H1 (cell line): Measurements from ENCODE around the gene NTRK1. TPM values are rescaled to one million over a fixed set of nuclear protein-coding genes. Genes with fewer than 3 reads are reported as not detected.

Experiments used
- CTCF ChIA-PET: fragments of 300-600 bp; sonication (Branson Sonifier 250); formaldehyde crosslinking; loops from one replicate; lab custom pipeline; 2021; ENCODE audit not compliant: partially characterized antibody; lab: Charles Lee
- POLR2A ChIA-PET: fragments of 300-600 bp; sonication (Branson Sonifier 250); formaldehyde crosslinking; loops from one replicate; lab custom pipeline; 2021; ENCODE audit warnings: inconsistent platforms; ENCODE audit not compliant: partially characterized antibody; lab: Charles Lee
- DNase-seq, 2 experiments: peaks; one replicate each; pipeline versions ENCODE4 v3.0.0 to v3.0.0-alpha.2; 2010 to 2022; ENCODE audit warnings: low spot score in 2 of 2, low read depth in 1 of 2, mixed read lengths in 1 of 2
- FAIRE-seq: peaks from 2 replicates; lab custom pipeline; 2011; peaks lifted over from hg19 to GRCh38; lab: Jason Lieb, UNC
- H2AFZ ChIP-seq: 2 replicates; pipeline ENCODE4 v1.8.1; 2012; ENCODE audit warnings: low read length, inconsistent platforms
- H2AK5ac ChIP-seq: 2 replicates; pipeline ENCODE4 v1.6.1; 2013; ENCODE audit warnings: low read depth, low read length
- H2BK120ac ChIP-seq: replicated peaks from 2 replicates; pipeline ENCODE3; 2013; ENCODE audit warnings: low read depth, low read length, inconsistent platforms
- H2BK12ac ChIP-seq: 2 replicates; pipeline ENCODE4 v1.6.1; 2013; ENCODE audit warnings: low read depth, low read length
- H2BK15ac ChIP-seq: 2 replicates; pipeline ENCODE4 v1.6.1; 2013; ENCODE audit warnings: low read length
- H2BK20ac ChIP-seq: 2 replicates; pipeline ENCODE4 v1.6.1; 2013; ENCODE audit warnings: low read length
- H2BK5ac ChIP-seq: 2 replicates; pipeline ENCODE4 v1.6.1; 2013; ENCODE audit warnings: low read depth, low read length
- H3K14ac ChIP-seq: 2 replicates; pipeline ENCODE4 v1.6.1; 2013; ENCODE audit warnings: inconsistent platforms; ENCODE audit not compliant: insufficient read length
- H3K18ac ChIP-seq: 2 replicates; pipeline ENCODE4 v1.6.1; 2013; ENCODE audit warnings: low read length; ENCODE audit errors: extremely low read depth
- H3K23ac ChIP-seq: 2 replicates; pipeline ENCODE4 v1.6.1; 2013; ENCODE audit warnings: inconsistent platforms; ENCODE audit not compliant: insufficient read length
- H3K23me2 ChIP-seq: 2 replicates; pipeline ENCODE4 v1.6.1; 2013; ENCODE audit warnings: low read depth, low read length
- H3K27ac ChIP-seq: 2 replicates; pipeline ENCODE4 v1.6.1; 2011; ENCODE audit warnings: low read depth, low read length, inconsistent platforms
- H3K27me3 ChIP-seq, 4 experiments: replicated peaks in 1 of 4; 1 replicate in 1 of 4; 2 replicates in 3 of 4; pipeline versions ENCODE4 v1.6.1 to v1.8.1; 2011 to 2013; ENCODE audit warnings: low read length in 3 of 4, mild to moderate bottlenecking in 3 of 4, inconsistent platforms in 2 of 4, mixed read lengths in 2 of 4, moderate library complexity in 1 of 4; ENCODE audit not compliant: control insufficient read depth in 3 of 4, insufficient read depth in 3 of 4; ENCODE audit errors: extremely low read depth in 1 of 4
- H3K36me3 ChIP-seq, 4 experiments: 2 replicates each; pipeline versions ENCODE4 v1.6.1 to v1.8.1; 2011 to 2013; ENCODE audit warnings: mild to moderate bottlenecking in 4 of 4, low read length in 3 of 4, moderate library complexity in 2 of 4, control low read depth in 1 of 4, inconsistent platforms in 1 of 4; ENCODE audit not compliant: insufficient read depth in 4 of 4, control insufficient read depth in 2 of 4
- H3K4ac ChIP-seq: replicated peaks from 2 replicates; pipeline ENCODE3; 2013; ENCODE audit warnings: low read length, low read depth, mixed read lengths, inconsistent platforms; ENCODE audit not compliant: insufficient read length
- H3K4me1 ChIP-seq, 4 experiments: replicated peaks in 1 of 4; 1 replicate in 1 of 4; 2 replicates in 3 of 4; pipeline versions ENCODE4 v1.6.1 to v1.8.1; 2011 to 2013; ENCODE audit warnings: low read length in 3 of 4, inconsistent platforms in 2 of 4, mixed read lengths in 1 of 4; ENCODE audit not compliant: insufficient read depth in 4 of 4, control insufficient read depth in 3 of 4
- H3K4me2 ChIP-seq, 2 experiments: 2 replicates each; pipeline versions ENCODE4 v1.6.1 to v1.8.1; 2011 to 2013; ENCODE audit warnings: low read depth in 2 of 2, low read length in 2 of 2, control low read depth in 1 of 2, inconsistent platforms in 1 of 2, mild to moderate bottlenecking in 1 of 2; ENCODE audit not compliant: insufficient read depth in 1 of 2
- H3K4me3 ChIP-seq, 4 experiments: fragments of 200-600, 300-600 bp in 1 of 4; sonication (generic), shearing (Covaris generic), sonication (Bioruptor Twin) in 1 of 4; 2 replicates each; pipeline versions ENCODE4 v1.5.1 to v1.8.1; 2011 to 2016; ENCODE audit warnings: low read length in 4 of 4, low read depth in 3 of 4, control low read depth in 2 of 4, inconsistent platforms in 2 of 4, mild to moderate bottlenecking in 2 of 4, mixed read lengths in 1 of 4, moderate library complexity in 1 of 4; ENCODE audit not compliant: insufficient read depth in 2 of 4; ENCODE audit errors: extremely low read depth in 1 of 4
- H3K56ac ChIP-seq: replicated peaks from 2 replicates; pipeline ENCODE3; 2013; ENCODE audit warnings: low read depth, mild to moderate bottlenecking, mixed read lengths, low read length, inconsistent platforms; ENCODE audit not compliant: insufficient read length
- H3K79me1 ChIP-seq: 2 replicates; pipeline ENCODE4 v1.6.1; 2013; ENCODE audit warnings: low read depth, low read length, control low read depth
- H3K79me2 ChIP-seq, 2 experiments: 2 replicates each; pipeline versions ENCODE4 v1.6.1 to v1.8.1; 2012 to 2013; ENCODE audit warnings: low read length in 2 of 2, mild to moderate bottlenecking in 2 of 2, inconsistent platforms in 1 of 2; ENCODE audit not compliant: insufficient read depth in 2 of 2, control insufficient read depth in 1 of 2
- H3K9ac ChIP-seq, 4 experiments: replicated peaks in 1 of 4; 1 replicate in 1 of 4; 2 replicates in 3 of 4; pipeline versions ENCODE4 v1.6.1 to v1.8.1; 2011 to 2013; ENCODE audit warnings: low read depth in 3 of 4, low read length in 3 of 4, control low read depth in 2 of 4, mild to moderate bottlenecking in 2 of 4, moderate library complexity in 2 of 4, inconsistent platforms in 1 of 4; ENCODE audit errors: extremely low read depth in 1 of 4
- H3K9me3 ChIP-seq, 2 experiments: 2 replicates each; pipeline versions ENCODE4 v1.6.1 to v1.8.1; 2012 to 2013; ENCODE audit warnings: mild to moderate bottlenecking in 2 of 2, moderate library complexity in 2 of 2, control low read depth in 1 of 2, inconsistent platforms in 1 of 2, low read depth in 1 of 2, low read length in 1 of 2, mixed read lengths in 1 of 2; ENCODE audit not compliant: insufficient read depth in 2 of 2
- H4K20me1 ChIP-seq, 2 experiments: replicated peaks in 1 of 2; 2 replicates each; pipeline versions ENCODE3 to v1.8.1; 2011 to 2013; ENCODE audit warnings: inconsistent platforms in 2 of 2, low read length in 2 of 2, mild to moderate bottlenecking in 1 of 2; ENCODE audit not compliant: insufficient read depth in 2 of 2, control insufficient read depth in 1 of 2
- H4K5ac ChIP-seq: 2 replicates; pipeline ENCODE4 v1.6.1; 2013; ENCODE audit warnings: low read length, low read depth, mixed read lengths, inconsistent platforms; ENCODE audit not compliant: insufficient read length
- H4K8ac ChIP-seq: 2 replicates; pipeline ENCODE4 v1.8.0; 2013; ENCODE audit warnings: mild to moderate bottlenecking, moderate library complexity, low read length, inconsistent platforms; ENCODE audit not compliant: insufficient read depth; ENCODE audit errors: extremely low read depth
- H4K91ac ChIP-seq: replicated peaks from 2 replicates; pipeline ENCODE3; 2013; ENCODE audit warnings: low read length, mixed read lengths, inconsistent platforms; ENCODE audit not compliant: insufficient read length
- CHD2 ChIP-seq: IDR thresholded peaks from 2 replicates; pipeline ENCODE4 v1.6.1; 2012; ENCODE audit warnings: low read length, improper control_type of control experiment
- CTBP2 ChIP-seq: IDR thresholded peaks from 2 replicates; pipeline ENCODE4 v1.7.0; 2011; ENCODE audit warnings: borderline replicate concordance, mild to moderate bottlenecking, moderate library complexity, mixed read lengths, low read length; ENCODE audit not compliant: insufficient read depth, insufficient read length
- KDM4A ChIP-seq: IDR thresholded peaks from one replicate; pipeline ENCODE4 v1.7.1; 2012; ENCODE audit warnings: low read depth, mild to moderate bottlenecking, moderate library complexity, low read length, inconsistent platforms; ENCODE audit not compliant: severe bottlenecking
- MAFK ChIP-seq: IDR thresholded peaks from 2 replicates; pipeline ENCODE4 v1.6.1; 2012; ENCODE audit warnings: low read depth, mild to moderate bottlenecking, improper control_type of control experiment, low read length
- RBBP5 ChIP-seq: IDR thresholded peaks from 2 replicates; pipeline ENCODE4 v1.7.1; 2012; ENCODE audit warnings: low read depth, mild to moderate bottlenecking, inconsistent platforms, low read length, moderate library complexity, borderline replicate concordance
- WGBS, 2 experiments: shearing (Covaris generic) in 1 of 2; methylation state at CpG; one replicate each; pipeline versions ENCODE4 v1.1.6 to v1.1.7; 2013 to 2015; ENCODE audit warnings: low lambda C conversion rate in 2 of 2, mixed read lengths in 2 of 2, inconsistent platforms in 1 of 2, low coverage in 1 of 2, missing lambda C conversion rate in 1 of 2; ENCODE audit not compliant: insufficient replicate concordance in 2 of 2, insufficient coverage in 1 of 2, insufficient read length in 1 of 2; ENCODE audit errors: extremely low coverage in 1 of 2, missing lambda C conversion rate in 1 of 2; 5-methylcytosine and 5-hydroxymethylcytosine counted together
- polyA plus RNA-seq, 7 experiments: library from polyadenylated mRNA; depleted of rRNA in 3 of 7; stranded (reverse) in 5 of 7; unstranded in 2 of 7; fragments of >200 nt in 5 of 7; fragments of 200-250 nt in 2 of 7; gene quantifications; 1 replicate in 5 of 7; 2 replicates in 1 of 7; 4 replicates in 1 of 7; pipeline versions ENCODE4 v1.2.1 to v1.2.3, GENCODE V29; 2011 to 2013; ENCODE audit warnings: missing spikeins in 2 of 7, mixed read lengths in 2 of 7
- total RNA-seq: library from RNA; stranded (reverse); fragmentation: NEBNext Ultra II Directional; extraction: Animal tissue kit (Norgen Biotek cat#: 25700); gene quantifications from 2 replicates; pipeline ENCODE4 v1.2.1, GENCODE V29; 2021

Gene NTRK1
- total and polyA plus RNA-seq, 2 of the 8 experiments (the other 6 are each of a cell fraction or from before 2014, with no cell fraction given), result 0.12 to 0.24 TPM

DNA sequence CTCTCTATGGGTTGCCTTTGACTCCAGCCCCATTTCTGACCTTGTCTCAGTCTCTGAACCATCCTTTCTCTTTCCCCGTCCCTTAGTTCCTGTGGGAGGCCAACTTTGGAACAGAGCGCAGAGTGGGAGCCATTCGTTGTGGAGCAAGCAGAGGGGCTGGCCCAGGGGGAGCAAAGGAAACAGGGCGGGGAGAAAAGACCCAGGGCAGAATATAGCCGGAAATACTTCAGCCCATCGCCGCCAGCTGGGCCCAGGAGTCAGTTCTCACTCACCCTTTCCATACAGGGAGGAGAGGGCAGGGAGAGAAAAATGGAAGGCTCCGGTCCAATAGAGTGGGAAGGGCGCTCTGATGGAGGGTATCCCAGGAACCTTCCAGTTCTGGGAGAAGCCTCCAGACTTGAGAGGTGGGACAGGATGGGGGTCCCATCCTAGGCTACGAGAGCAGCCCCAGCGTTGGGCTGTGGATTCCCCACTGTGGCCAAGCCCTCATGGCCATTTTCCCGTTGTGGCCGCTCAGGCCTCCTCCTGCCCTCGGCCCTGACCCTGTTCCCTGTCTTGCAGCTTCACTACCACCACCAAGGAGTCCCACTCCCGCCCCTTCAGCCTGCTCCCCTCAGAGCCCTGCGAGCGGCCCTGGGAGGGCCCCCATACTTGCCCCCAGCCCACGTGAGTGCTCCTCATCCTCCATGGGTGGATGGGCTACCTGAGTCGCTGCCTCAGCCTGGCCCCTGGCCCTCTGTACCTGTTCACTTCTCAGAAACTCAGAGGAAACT, 43.7 kb downstream of the NTRK1 start:
- no peak overlapping the region for H3K4me2 ChIP-seq
- no peaks in the 10 kb centered on the region for H3K79me2 ChIP-seq
- no peak overlapping the region for H3K56ac ChIP-seq
- H3K23me2 ChIP-seq, result no peaks in the 10 kb centered on the region
- H3K79me1 ChIP-seq, result no peaks in the 10 kb centered on the region
- H4K8ac ChIP-seq, result no peak overlapping the region
- peaks cover 0 to 4% (median 0%) of the 10 kb centered on the region in 4 experiments; a peak in 4 of 7 replicates for H3K27me3 ChIP-seq
- no peak overlapping the region for H3K14ac ChIP-seq
- 83% methylated on average over 19 of the region's 19 CpGs; no CpG with 5 or more reads in 1 of the 2 experiments for WGBS, 2 experiments
- CTCF ChIA-PET, result interaction anchor here (0.9 to 2.4 kb wide), 4 partner anchors 9 to 19 kb away, joined by 3 to 13 read pairs (median 6); partner anchors contain the start of gene PEAR1
- H2AFZ ChIP-seq, result no peak overlapping the region
- no peak for TF ChIP-seq KDM4A
- no peak for TF ChIP-seq RBBP5
- TF ChIP-seq MAFK, result no peak
- TF ChIP-seq CHD2, result no peak
- TF ChIP-seq CTBP2, result no peak
- H3K9me3 ChIP-seq, result peaks cover 0 to 4% of the 10 kb centered on the region in 2 experiments; a peak in 1 of 4 replicates
- no peak overlapping the region for H2AK5ac ChIP-seq
- H2BK15ac ChIP-seq, result no peak overlapping the region
- peaks cover 0 to 4% (median 0%) of the 10 kb centered on the region in 4 experiments; a peak in 3 of 7 replicates for H3K4me1 ChIP-seq
- FAIRE-seq (no peak), DNase-seq (no peak)
- no peak overlapping the region for H2BK20ac ChIP-seq
- no peak overlapping the region for H3K27ac ChIP-seq
- no peak overlapping the region for H3K4me3 ChIP-seq
- no peak overlapping the region for H2BK120ac ChIP-seq
- peaks cover 0 to 2% of the 10 kb centered on the region in 2 experiments for H4K20me1 ChIP-seq
- H4K5ac ChIP-seq, result no peak overlapping the region
- H3K9ac ChIP-seq, result no peak overlapping the region
- no peak overlapping the region for H3K23ac ChIP-seq
- no peaks in the 10 kb centered on the region for H3K36me3 ChIP-seq
- H3K4ac ChIP-seq, result no peak overlapping the region
- no peak overlapping the region for H4K91ac ChIP-seq
- H2BK12ac ChIP-seq, result no peak overlapping the region
- H3K18ac ChIP-seq, result no peak overlapping the region
- H2BK5ac ChIP-seq, result no peak overlapping the region
- POLR2A ChIA-PET, result interaction anchor here (0.6 kb wide), 1 partner anchor 160 kb away, joined by 3 read pairs; no protein-coding TSS in a partner anchor
